Stimulated activated naive B cell treated with anti-CD40 and anti-IgM and Interleukin-4, amounts not matched to agents 10 μg/mL and 1 μg/mL and 100 μg/mL, for 72 hours (primary cell): Measurements from ENCODE around the gene FARS2.

Experiments used
- ATAC-seq, 2 donors: fragments of 150-1000 bp; cut with Tn5 transposase; replicated peaks; 2 replicates each; pipeline ENCODE4 v1.10.0; 2021; ENCODE audit warnings: moderate library complexity in 1 of 2
- DNase-seq: peaks from one replicate; pipeline ENCODE4 v3.0.0; 2021
- H3K27ac Mint-ChIP-seq: one replicate; pipeline ENCODE4 v1.8.0; 2022; ENCODE audit warnings: mild to moderate bottlenecking, mixed read lengths
- H3K27me3 Mint-ChIP-seq, 2 donors: one replicate each; pipeline ENCODE4 v1.8.0; 2022; ENCODE audit warnings: mixed read lengths in 2 of 2
- H3K36me3 Mint-ChIP-seq, 2 donors: one replicate each; pipeline ENCODE4 v1.8.0; 2022; ENCODE audit warnings: mixed read lengths in 2 of 2, mild to moderate bottlenecking in 1 of 2
- H3K4me1 Mint-ChIP-seq, 2 donors: one replicate each; pipeline ENCODE4 v1.8.0; 2022; ENCODE audit warnings: mixed read lengths in 2 of 2, mild to moderate bottlenecking in 1 of 2
- H3K4me3 Mint-ChIP-seq, 2 donors: one replicate each; pipeline ENCODE4 v1.8.0; 2022; ENCODE audit warnings: mild to moderate bottlenecking in 2 of 2, mixed read lengths in 2 of 2, moderate library complexity in 1 of 2
- H3K9me3 Mint-ChIP-seq, 2 donors: one replicate each; pipeline ENCODE4 v1.8.0; 2022; ENCODE audit warnings: mixed read lengths in 2 of 2, mild to moderate bottlenecking in 1 of 2

Gene FARS2

DNA sequence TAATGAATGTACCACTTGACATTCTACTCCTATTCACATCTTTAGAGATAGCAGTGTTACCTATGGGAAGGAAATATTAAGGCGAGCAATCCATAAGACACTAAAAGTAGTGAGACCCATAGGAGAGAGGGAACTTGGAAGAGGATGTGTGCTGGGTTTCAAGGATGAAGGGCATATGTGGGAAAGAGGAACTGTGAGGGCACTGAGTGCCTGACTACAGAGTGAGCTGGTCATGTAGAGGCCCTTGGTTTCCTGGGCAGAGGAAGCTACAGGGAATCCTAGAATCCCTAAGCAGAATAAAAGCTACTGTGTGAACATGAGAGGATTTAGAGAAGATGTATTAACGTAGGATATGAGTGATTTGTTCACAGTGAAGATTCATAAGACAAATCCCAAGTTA, 262.8 kb downstream of the FARS2 start:
- no peak overlapping the region for H3K4me3 Mint-ChIP-seq
- peaks cover 7 to 17% of the 10 kb centered on the region in 2 donors for H3K36me3 Mint-ChIP-seq
- ATAC-seq (no peak), DNase-seq (no peak)
- no peaks in the 10 kb centered on the region for H3K27me3 Mint-ChIP-seq
- no peak overlapping the region for H3K27ac Mint-ChIP-seq
- peaks cover 0 to 2% of the 10 kb centered on the region in 2 donors for H3K9me3 Mint-ChIP-seq
- peaks cover 19 to 35% of the 10 kb centered on the region in 2 donors for H3K4me1 Mint-ChIP-seq

DNA sequence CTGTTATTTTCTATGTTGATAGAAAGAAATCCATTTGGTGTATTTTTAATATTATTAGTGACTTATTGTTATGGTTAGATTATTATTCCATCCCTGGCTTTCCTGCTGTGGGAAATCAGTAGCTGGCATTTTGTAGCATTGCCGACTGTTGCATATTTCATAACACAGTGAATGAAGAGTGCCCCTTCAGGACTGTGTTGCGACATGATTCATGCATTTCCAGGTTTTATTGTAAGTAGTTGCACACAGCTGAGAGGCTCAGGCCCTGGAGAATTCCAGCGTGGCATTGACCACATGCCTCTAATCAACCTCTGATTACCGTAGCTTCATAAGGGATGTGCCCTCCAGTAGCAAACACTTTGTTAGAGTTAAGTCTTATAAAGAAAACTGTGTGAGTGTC, 263.9 kb downstream of the FARS2 start:
- Mint-ChIP-seq H3K9me3 (no peaks in the 10 kb centered on the region), H3K4me3 (no peak overlapping the region), H3K27ac (no peak overlapping the region), H3K27me3 (no peaks in the 10 kb centered on the region), H3K36me3 (peaks cover 7 to 14% of the 10 kb centered on the region in 2 donors), H3K4me1 (peaks cover 16 to 26% of the 10 kb centered on the region in 2 donors)
- DNase-seq, result no peak
- ATAC-seq, result no peak

DNA sequence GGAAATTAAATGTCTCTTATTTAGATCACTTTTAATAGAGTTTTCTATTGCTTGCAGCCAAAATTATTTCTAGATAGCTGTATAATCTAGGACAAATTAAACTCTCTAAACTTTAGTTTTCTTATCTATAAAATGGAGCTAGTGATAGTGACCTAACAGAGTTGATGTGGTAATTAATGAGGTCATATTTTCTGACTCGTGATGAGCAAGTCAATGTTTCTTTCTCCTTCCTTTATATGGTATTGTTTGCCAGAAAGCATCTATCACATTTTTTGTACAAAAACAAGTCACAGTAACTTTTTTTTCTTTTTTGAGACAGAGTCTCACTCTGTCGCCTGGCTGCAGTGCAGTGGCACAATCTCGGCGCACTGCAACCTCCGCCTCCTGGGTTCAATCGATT, 267.7 kb downstream of the FARS2 start:
- H3K4me3 Mint-ChIP-seq, result no peak overlapping the region
- H3K9me3 Mint-ChIP-seq, result no peaks in the 10 kb centered on the region
- peaks cover 9 to 23% of the 10 kb centered on the region in 2 donors for H3K36me3 Mint-ChIP-seq
- ATAC-seq (no peak), DNase-seq (no peak)
- H3K27me3 Mint-ChIP-seq, result no peaks in the 10 kb centered on the region
- no peak overlapping the region for H3K27ac Mint-ChIP-seq
- peaks cover 14 to 22% of the 10 kb centered on the region in 2 donors for H3K4me1 Mint-ChIP-seq

GRCh38 chr6:5529733-5530132, 268.4 kb downstream of the FARS2 start:
- peaks cover 12 to 18% of the 10 kb centered on the region in 2 donors for H3K4me1 Mint-ChIP-seq
- ATAC-seq, result no peak
- no peaks in the 10 kb centered on the region for H3K27me3 Mint-ChIP-seq
- DNase-seq, result no peak
- H3K36me3 Mint-ChIP-seq, result peaks cover 9 to 29% of the 10 kb centered on the region in 2 donors
- H3K9me3 Mint-ChIP-seq, result peaks cover 3 to 4% of the 10 kb centered on the region in 2 donors
- no peak overlapping the region for H3K27ac Mint-ChIP-seq
- no peak overlapping the region for H3K4me3 Mint-ChIP-seq

DNA sequence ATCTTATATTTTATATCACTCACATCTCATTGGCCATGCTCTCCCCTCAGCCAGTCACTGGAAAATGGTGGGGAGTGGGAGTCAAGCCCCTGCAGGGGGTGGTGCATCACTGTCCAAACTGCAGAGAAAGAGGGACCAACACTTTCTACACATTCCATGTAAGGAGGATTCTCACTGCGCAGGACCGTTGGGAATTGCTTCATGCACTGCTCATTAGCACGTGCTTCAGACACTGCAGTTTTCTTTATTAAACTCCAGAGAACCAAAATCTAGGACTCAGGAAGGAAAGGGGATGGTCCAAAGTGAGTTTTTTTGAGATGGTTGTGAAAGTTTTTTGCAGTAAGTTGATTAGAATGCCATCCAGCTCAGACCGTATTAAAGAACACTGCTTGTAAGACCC, 269.8 kb downstream of the FARS2 start:
- ATAC-seq, result no peak
- Mint-ChIP-seq H3K27ac (no peak overlapping the region), H3K9me3 (peaks cover 3 to 4% of the 10 kb centered on the region in 2 donors), H3K4me3 (no peak overlapping the region), H3K4me1 (peaks cover 9 to 11% of the 10 kb centered on the region in 2 donors), H3K36me3 (peaks cover 12 to 36% of the 10 kb centered on the region in 2 donors), H3K27me3 (no peaks in the 10 kb centered on the region)
- DNase-seq, result no peak

GRCh38 chr6:5531853-5532375, 270.6 kb downstream of the FARS2 start:
- ATAC-seq (no peak), DNase-seq (no peak)
- H3K27me3 Mint-ChIP-seq, result no peaks in the 10 kb centered on the region
- H3K27ac Mint-ChIP-seq, result no peak overlapping the region
- peaks cover 3 to 4% of the 10 kb centered on the region in 2 donors for H3K9me3 Mint-ChIP-seq
- H3K4me1 Mint-ChIP-seq, result peaks cover 9 to 11% of the 10 kb centered on the region in 2 donors
- H3K4me3 Mint-ChIP-seq, result no peak overlapping the region
- peaks cover 12 to 31% of the 10 kb centered on the region in 2 donors for H3K36me3 Mint-ChIP-seq

- Mint-ChIP-seq H3K27ac (no peak overlapping the region), H3K9me3 (peaks cover 3 to 4% of the 10 kb centered on the region in 2 donors), H3K4me3 (no peak overlapping the region), H3K27me3 (no peaks in the 10 kb centered on the region), H3K36me3 (peaks cover 14 to 27% of the 10 kb centered on the region in 2 donors), H3K4me1 (peaks cover 3 to 6% of the 10 kb centered on the region in 2 donors)
- ATAC-seq (no peak), DNase-seq (no peak)
Measured at GRCh38 chr6:5532941-5533340, 271.6 kb downstream of the FARS2 start.

DNA sequence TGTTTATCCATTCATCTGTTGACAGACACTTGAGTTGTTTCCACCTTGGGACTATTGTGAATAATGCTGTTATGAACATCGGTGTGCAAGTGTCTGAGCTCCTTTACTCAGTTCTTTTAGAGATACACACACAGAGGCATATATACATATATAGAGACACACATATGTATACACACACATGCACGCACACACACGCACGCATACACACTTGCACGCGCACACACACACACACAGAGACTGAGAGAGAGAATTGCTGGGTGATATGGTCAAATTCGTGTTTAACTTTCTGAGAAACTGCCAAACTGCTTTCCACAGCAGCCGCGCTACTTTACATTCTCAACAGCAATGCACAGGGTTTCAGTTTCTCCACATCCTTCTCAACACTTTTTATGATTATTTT, 273.3 kb downstream of the FARS2 start:
- Mint-ChIP-seq H3K27me3 (no peaks in the 10 kb centered on the region), H3K4me3 (no peak overlapping the region), H3K4me1 (peaks cover 0 to 5% of the 10 kb centered on the region in 2 donors), H3K9me3 (peaks cover 3 to 4% of the 10 kb centered on the region in 2 donors), H3K27ac (no peak overlapping the region), H3K36me3 (peaks cover 12 to 27% of the 10 kb centered on the region in 2 donors)
- DNase-seq (no peak), ATAC-seq (no peak)

GRCh38 chr6:5536644-5537043, 275.3 kb downstream of the FARS2 start:
- ATAC-seq, result no peak
- Mint-ChIP-seq H3K4me3 (no peak overlapping the region), H3K4me1 (peaks cover 0 to 2% of the 10 kb centered on the region in 2 donors), H3K9me3 (peaks cover 3 to 4% of the 10 kb centered on the region in 2 donors), H3K27ac (no peak overlapping the region), H3K36me3 (peaks cover 15 to 33% of the 10 kb centered on the region in 2 donors), H3K27me3 (no peaks in the 10 kb centered on the region)
- DNase-seq, result no peak

- ATAC-seq (no peak), DNase-seq (no peak)
- Mint-ChIP-seq H3K4me3 (no peak overlapping the region), H3K4me1 (peaks cover 0 to 1% of the 10 kb centered on the region in 2 donors), H3K9me3 (peaks cover 3 to 4% of the 10 kb centered on the region in 2 donors), H3K36me3 (peaks cover 16 to 34% of the 10 kb centered on the region in 2 donors), H3K27me3 (no peaks in the 10 kb centered on the region), H3K27ac (no peak overlapping the region)
Measured at GRCh38 chr6:5537132-5537531, 275.8 kb downstream of the FARS2 start.

- ATAC-seq, result no peak
- Mint-ChIP-seq H3K4me1 (peaks cover 0 to 1% of the 10 kb centered on the region in 2 donors), H3K36me3 (peaks cover 17 to 36% of the 10 kb centered on the region in 2 donors), H3K9me3 (peaks cover 3 to 4% of the 10 kb centered on the region in 2 donors), H3K27ac (no peak overlapping the region), H3K27me3 (no peaks in the 10 kb centered on the region), H3K4me3 (no peak overlapping the region)
- DNase-seq, result no peak
Measured at GRCh38 chr6:5537967-5538366, 276.7 kb downstream of the FARS2 start.

- H3K27ac Mint-ChIP-seq, result no peak overlapping the region
- ATAC-seq (no peak), DNase-seq (no peak)
- H3K4me3 Mint-ChIP-seq, result no peak overlapping the region
- no peaks in the 10 kb centered on the region for H3K27me3 Mint-ChIP-seq
- no peaks in the 10 kb centered on the region for H3K9me3 Mint-ChIP-seq
- peaks cover 0 to 1% of the 10 kb centered on the region in 2 donors for H3K4me1 Mint-ChIP-seq
- peaks cover 17 to 35% of the 10 kb centered on the region in 2 donors for H3K36me3 Mint-ChIP-seq
Measured at GRCh38 chr6:5540370-5540769, 279.1 kb downstream of the FARS2 start.

- peaks cover 0 to 1% of the 10 kb centered on the region in 2 donors for H3K4me1 Mint-ChIP-seq
- DNase-seq, result no peak
- no peak overlapping the region for H3K4me3 Mint-ChIP-seq
- no peaks in the 10 kb centered on the region for H3K27me3 Mint-ChIP-seq
- ATAC-seq, result no peak
- H3K9me3 Mint-ChIP-seq, result no peaks in the 10 kb centered on the region
- no peak overlapping the region for H3K27ac Mint-ChIP-seq
- H3K36me3 Mint-ChIP-seq, result peaks cover 19 to 39% of the 10 kb centered on the region in 2 donors
Measured at GRCh38 chr6:5541025-5541424, 279.7 kb downstream of the FARS2 start.

DNA sequence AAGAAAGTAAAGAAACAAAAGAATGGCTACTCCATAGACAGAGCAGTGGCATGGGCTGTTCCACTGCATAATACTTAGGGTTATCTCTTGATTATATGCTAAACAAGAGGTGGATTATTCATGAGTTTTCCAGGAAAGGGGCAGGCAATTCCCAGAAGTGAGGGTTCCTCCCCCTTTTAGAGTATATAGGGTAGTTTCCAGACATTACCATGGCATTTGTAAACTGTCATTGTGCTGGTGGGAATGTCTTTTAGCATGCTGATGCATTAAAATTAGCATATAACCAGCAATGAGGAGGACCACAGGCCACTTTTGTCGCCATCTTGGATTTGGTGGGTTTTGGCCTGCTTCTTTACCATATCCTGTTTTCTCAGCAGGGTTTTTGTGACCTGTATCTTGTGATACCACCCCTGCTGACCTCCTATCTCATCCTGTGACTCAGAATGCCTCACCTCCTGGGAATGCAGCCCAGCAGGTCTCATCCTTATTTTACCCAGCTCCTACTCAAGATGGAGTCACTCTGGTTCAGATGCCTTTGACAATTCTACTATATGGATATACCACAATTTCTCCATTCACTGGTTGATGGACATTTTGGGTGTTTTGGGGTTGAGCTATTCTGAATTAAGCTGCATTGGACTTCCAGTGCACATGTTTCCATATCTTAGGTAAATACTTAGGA, 280.6 kb downstream of the FARS2 start:
- no peaks in the 10 kb centered on the region for H3K27me3 Mint-ChIP-seq
- H3K4me1 Mint-ChIP-seq, result peaks cover 0 to 1% of the 10 kb centered on the region in 2 donors
- H3K4me3 Mint-ChIP-seq, result no peak overlapping the region
- H3K27ac Mint-ChIP-seq, result no peak overlapping the region
- DNase-seq (no peak), ATAC-seq (no peak)
- H3K36me3 Mint-ChIP-seq, result peaks cover 25 to 44% of the 10 kb centered on the region in 2 donors
- no peaks in the 10 kb centered on the region for H3K9me3 Mint-ChIP-seq

DNA sequence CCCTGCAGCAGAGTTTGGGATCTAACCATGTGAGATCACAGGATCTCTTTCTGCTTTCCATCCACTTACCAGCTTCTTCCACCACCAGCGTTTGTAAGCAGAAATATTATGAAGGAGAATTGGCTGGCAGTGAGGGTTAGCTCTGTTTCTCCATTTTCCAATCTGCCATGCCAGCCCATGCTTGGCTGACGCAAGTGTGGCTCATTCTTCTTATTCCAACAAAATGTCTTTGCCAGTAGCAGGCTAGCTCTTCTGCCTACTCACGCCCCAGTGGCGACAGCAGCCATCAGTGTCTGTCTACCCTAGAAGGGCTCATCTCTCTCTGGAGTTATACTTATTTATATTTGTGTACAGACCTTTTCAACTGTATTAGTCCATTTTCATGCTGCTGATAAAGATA, 286.2 kb downstream of the FARS2 start:
- DNase-seq (no peak), ATAC-seq (no peak)
- H3K27me3 Mint-ChIP-seq, result no peaks in the 10 kb centered on the region
- no peak overlapping the region for H3K27ac Mint-ChIP-seq
- H3K4me3 Mint-ChIP-seq, result no peak overlapping the region
- H3K36me3 Mint-ChIP-seq, result peaks cover 48 to 63% of the 10 kb centered on the region in 2 donors
- peaks cover 0 to 1% of the 10 kb centered on the region in 2 donors for H3K4me1 Mint-ChIP-seq
- H3K9me3 Mint-ChIP-seq, result peaks cover 11% of the 10 kb centered on the region in 2 donors
